GM12875 (cell line): ENCODE results near the gene SHB.

Experiments
- H3K4me3 ChIP-seq: one replicate; pipeline ENCODE4 v1.5.1; 2011; ENCODE audit warnings: low read depth, low read length, control low read depth
- TF ChIP-seq, protein P1 (sequence below): IDR thresholded peaks from 2 replicates; pipeline ENCODE4 v1.5.1; 2011; ENCODE audit warnings: low read depth, mild to moderate bottlenecking, control low read depth, inconsistent platforms, low read length, moderate library complexity, borderline replicate concordance; ENCODE audit not compliant: insufficient read depth

The SHB gene

DNA sequence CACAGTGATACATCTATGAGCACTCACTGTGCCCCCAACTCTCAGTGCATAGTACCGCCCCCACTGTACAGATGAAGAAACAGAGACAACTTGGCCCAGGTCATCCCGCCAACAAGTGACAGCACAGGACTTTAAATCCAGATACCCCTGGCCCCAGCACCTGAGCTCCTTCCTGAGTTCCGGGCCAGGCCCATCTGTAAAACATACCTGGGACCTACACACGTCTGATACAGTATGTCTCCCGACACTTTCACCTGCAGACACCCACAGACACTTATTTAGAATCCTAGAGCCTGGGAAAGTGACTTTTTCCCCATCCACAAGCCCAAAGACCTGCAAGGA is 104.3 kb downstream of the SHB start:
- no peak overlapping the region for H3K4me3 ChIP-seq
- TF ChIP-seq, protein P1, sequence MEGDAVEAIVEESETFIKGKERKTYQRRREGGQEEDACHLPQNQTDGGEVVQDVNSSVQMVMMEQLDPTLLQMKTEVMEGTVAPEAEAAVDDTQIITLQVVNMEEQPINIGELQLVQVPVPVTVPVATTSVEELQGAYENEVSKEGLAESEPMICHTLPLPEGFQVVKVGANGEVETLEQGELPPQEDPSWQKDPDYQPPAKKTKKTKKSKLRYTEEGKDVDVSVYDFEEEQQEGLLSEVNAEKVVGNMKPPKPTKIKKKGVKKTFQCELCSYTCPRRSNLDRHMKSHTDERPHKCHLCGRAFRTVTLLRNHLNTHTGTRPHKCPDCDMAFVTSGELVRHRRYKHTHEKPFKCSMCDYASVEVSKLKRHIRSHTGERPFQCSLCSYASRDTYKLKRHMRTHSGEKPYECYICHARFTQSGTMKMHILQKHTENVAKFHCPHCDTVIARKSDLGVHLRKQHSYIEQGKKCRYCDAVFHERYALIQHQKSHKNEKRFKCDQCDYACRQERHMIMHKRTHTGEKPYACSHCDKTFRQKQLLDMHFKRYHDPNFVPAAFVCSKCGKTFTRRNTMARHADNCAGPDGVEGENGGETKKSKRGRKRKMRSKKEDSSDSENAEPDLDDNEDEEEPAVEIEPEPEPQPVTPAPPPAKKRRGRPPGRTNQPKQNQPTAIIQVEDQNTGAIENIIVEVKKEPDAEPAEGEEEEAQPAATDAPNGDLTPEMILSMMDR = no peak

DNA sequence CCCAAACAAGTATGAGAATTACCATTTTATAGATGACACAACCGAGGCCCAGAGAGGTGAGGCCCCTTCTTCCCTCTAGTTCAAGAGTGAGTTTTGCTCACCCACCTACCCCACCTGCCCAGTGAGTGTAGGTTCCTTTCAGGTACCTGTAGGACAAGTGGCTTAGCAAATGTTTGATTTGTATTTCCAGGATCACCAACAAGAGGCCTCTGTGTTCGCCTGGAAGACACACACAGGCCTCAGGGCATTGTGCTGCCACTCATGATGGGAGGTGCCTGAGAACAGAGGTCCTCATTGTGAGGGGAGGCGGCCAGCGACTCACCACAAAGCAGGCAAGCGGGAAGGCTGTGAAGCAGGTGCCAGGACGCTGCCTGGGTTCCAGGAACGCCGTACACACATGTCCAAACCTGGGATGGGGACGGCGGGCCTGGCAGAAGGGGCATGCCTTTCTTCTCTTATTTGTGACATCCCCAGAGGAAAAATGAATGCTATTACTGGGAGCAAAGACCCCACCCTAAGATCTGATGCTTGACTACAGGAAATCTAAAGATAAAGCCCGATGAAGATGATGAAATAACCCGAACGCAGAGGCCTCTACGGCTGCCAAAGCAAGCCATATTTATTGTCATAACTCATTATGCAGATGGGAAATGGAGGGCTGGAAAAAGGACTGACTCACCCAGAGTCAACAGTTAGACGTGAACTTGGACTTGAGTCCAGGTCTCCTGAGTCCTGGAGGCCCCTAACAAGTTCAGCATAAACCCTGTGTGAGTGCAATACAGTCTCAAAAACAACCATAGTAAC is 104.9 kb downstream of the SHB start:
- TF ChIP-seq, protein P1 = no peak
- H3K4me3 ChIP-seq = no peak overlapping the region

DNA sequence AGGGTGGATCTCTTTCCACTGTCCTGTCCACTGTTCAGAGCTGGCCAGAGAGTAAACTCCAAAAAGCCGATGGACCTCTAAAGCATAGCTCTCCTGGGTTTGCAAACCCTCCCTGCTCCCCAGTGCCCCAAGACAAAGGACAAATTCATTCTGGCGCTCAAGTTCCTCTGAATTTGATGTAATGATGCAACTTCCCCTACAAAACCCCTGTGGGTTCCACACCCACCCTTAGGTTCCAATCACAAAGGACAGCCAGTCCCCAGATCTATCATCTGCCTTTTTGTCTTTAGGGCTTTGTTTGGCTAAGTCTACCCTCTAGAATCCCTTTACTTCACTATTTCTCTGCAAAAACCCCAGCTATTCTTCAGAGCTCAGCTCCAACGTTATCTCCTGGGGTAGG is 107.7 kb downstream of the SHB start:
- TF ChIP-seq, protein P1 = no peak

DNA sequence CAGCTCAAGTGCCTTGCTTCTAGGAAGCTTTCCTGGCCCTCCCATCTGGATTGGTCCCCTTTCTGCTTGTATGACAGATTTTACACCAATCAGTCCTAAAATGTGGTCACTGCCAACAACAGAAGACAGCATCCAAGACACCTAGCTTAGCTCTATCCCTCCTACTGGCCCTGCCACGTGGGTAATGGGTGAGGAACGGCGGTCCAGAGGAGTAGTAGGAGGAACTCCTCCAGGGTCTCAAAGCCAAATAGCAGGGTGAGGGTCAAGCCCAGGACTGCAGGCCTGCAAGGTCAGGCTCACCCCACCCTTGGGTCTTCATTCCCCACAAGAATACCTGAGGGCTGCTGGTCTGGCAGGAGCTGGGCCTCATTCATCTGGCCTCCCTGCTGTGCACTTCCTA is 108.4 kb downstream of the SHB start:
- no peak overlapping the region for H3K4me3 ChIP-seq
- TF ChIP-seq, protein P1 = no peak

More for the DNA sequence above, 107.7 kb downstream of the SHB start:
- no peak overlapping the region for H3K4me3 ChIP-seq

DNA sequence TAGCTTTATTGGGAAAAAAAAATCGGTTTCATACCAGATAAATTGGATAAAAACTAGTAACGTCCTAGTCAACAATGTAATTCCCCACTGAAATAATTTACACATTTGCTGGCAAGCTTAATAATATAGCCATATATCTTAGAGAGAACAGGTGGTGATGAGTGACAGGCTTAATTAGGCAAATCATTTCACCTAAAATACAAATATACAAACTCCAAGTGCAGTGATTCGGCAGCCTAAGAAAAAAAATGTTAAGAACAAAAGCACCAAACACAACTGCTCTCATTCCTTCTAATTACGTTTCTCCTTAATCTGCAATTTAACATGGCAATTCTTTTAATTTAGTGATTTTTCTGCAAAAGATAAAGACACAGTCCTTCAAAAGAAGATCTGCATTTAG is 109.1 kb downstream of the SHB start:
- TF ChIP-seq, protein P1 = no peak
- H3K4me3 ChIP-seq = no peak overlapping the region

DNA sequence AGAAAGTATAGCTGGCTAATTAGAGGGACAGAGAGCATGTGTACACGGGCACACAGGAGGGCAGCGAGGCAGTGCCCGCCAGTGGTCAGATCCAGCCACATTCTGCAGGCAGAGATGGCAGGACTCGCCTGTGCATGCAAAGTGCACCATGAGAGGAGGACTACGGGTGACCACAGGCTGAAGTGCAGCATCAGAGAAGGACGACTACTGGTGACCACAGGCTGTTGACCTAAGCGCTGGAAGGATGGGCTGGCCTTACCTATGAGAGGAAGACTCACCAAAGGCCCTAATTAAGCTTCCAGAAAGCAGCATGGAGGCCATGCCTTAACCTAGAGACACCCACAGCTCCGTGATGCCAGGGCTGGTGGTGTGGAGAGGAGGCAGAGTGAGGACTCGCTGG is 110.9 kb downstream of the SHB start:
- TF ChIP-seq, protein P1 = no peak
- no peak overlapping the region for H3K4me3 ChIP-seq

DNA sequence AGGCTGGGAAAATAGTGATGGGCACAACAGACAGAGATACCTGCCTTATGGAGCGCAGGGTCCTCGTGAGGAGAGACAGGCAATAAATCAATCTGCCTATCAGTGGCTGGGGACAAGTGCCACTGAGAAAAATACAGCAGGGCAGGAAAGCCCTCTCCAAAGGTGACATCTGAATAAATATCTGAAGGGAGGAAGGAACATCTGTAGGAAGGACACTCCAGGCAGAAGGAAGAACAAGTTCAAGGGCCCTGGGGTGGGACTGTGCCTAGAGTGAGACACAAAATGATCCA is 111.4 kb downstream of the SHB start:
- H3K4me3 ChIP-seq = no peak overlapping the region
- TF ChIP-seq, protein P1 = no peak
